ENCODE measurements around the gene DEUP1. TPM values are rescaled to one million over a fixed set of nuclear protein-coding genes. Genes with fewer than 3 reads are reported as not detected.

The DEUP1 gene
- total and polyA plus RNA-seq, 9 of the 15 experiments (the other 6 are each of a cell fraction or from before 2014, with no cell fraction given) = 1.4 to 10.9 (median 9.3) TPM

- Histone ChIP-seq H3K9me3 (replicated peaks; ENCODE audit: control insufficient read depth, insufficient read depth, low read depth, low read length) (no peaks in the 10 kb centered on the region), H3K27ac (ENCODE audit: extremely low read depth, low read depth, low read length) (no peak overlapping the region), H3K36me3 (ENCODE audit: control insufficient read depth, insufficient read depth, low read length) (no peaks in the 10 kb centered on the region), H3K4me1 (replicated peaks in 1 of 2; ENCODE audit: control insufficient read depth in 2 of 2, insufficient read depth in 2 of 2, low read length in 2 of 2) (no peaks in the 10 kb centered on the region), H4K20me1 (replicated peaks; ENCODE audit: control insufficient read depth, insufficient read depth, low read length) (no peaks in the 10 kb centered on the region), H2AFZ (ENCODE audit: low read depth, low read length) (no peak overlapping the region), H3K4me3 (no peak overlapping the region), H3K79me2 (ENCODE audit: control insufficient read depth, insufficient read depth, low read length) (no peaks in the 10 kb centered on the region), H3K9me1 (ENCODE audit: control insufficient read depth, insufficient read depth, low read length) (no peaks in the 10 kb centered on the region), H3K27me3 (ENCODE audit: control insufficient read depth in 2 of 2, insufficient read depth in 2 of 2, low read length in 2 of 2) (peaks cover 0 to 5% of the 10 kb centered on the region in 2 experiments; a peak in 1 of 5 replicates), H3K9ac (ENCODE audit: insufficient read depth in 1 of 2, low read depth in 2 of 2, low read length in 2 of 2) (no peak overlapping the region), H3K4me2 (ENCODE audit: insufficient read depth, low read length) (no peak overlapping the region)
- BruUV-seq (replicated peaks) = no TSS peak
- in situ Hi-C loops (cut with MboI) = no loop called here
- POLR2A ChIA-PET = interaction anchor here (1.2 kb wide), 1 partner anchor 17 kb away, joined by 3 read pairs; no protein-coding TSS in a partner anchor
- 3% methylated on average over 8 of the region's 9 CpGs for WGBS (ENCODE audit: insufficient coverage, low coverage, missing lambda C conversion rate)
- no peak for FAIRE-seq
- ATAC-seq = no peak
- DNase-seq (ENCODE audit: extremely low read depth in 1 of 4, low spot score in 3 of 4) = no peak
- CTCF ChIA-PET (ENCODE audit: low intra/inter-chr PET ratio) = no interaction called here
- intact Hi-C loops (cut with micrococcal nuclease) = loop anchor here (10.0 kb wide), 1 partner anchor 223 kb away; no protein-coding TSS in a partner anchor
- TF ChIP-seq PCBP2 (IDR thresholded peaks at IDR 0.05; ENCODE audit: low read depth, low read length, poor library complexity, severe bottlenecking) (no peak), CBFB (CRISPR knock-in tag; IDR thresholded peaks at IDR 0.05) (no peak), POLR2B (IDR thresholded peaks at IDR 0.05; ENCODE audit: low read depth, partially characterized antibody) (no peak), ZBTB17 (CRISPR knock-in tag; IDR thresholded peaks at IDR 0.05) (no peak), HDAC8 (tag; IDR thresholded peaks at IDR 0.05) (no peak), RBBP5 (IDR thresholded peaks at IDR 0.05; ENCODE audit: borderline replicate concordance, insufficient read depth, low read length, poor library complexity, severe bottlenecking) (no peak), JUN (IDR thresholded peaks at IDR 0.05; ENCODE audit: borderline replicate concordance, low read depth, low read length) (no peak), JUN (CRISPR knock-in tag; IDR thresholded peaks at IDR 0.05; ENCODE audit: borderline replicate concordance) (no peak), HMG20A (CRISPR knock-in tag; conservative IDR thresholded peaks at IDR 0.05) (no peak), POLR2H (tag; IDR thresholded peaks at IDR 0.05; ENCODE audit: low read depth) (no peak)
- TF ChIP-seq, protein P1, sequence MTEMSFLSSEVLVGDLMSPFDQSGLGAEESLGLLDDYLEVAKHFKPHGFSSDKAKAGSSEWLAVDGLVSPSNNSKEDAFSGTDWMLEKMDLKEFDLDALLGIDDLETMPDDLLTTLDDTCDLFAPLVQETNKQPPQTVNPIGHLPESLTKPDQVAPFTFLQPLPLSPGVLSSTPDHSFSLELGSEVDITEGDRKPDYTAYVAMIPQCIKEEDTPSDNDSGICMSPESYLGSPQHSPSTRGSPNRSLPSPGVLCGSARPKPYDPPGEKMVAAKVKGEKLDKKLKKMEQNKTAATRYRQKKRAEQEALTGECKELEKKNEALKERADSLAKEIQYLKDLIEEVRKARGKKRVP (CRISPR knock-in tag; IDR thresholded peaks at IDR 0.05) = no peak
- TF ChIP-seq, protein P2, sequence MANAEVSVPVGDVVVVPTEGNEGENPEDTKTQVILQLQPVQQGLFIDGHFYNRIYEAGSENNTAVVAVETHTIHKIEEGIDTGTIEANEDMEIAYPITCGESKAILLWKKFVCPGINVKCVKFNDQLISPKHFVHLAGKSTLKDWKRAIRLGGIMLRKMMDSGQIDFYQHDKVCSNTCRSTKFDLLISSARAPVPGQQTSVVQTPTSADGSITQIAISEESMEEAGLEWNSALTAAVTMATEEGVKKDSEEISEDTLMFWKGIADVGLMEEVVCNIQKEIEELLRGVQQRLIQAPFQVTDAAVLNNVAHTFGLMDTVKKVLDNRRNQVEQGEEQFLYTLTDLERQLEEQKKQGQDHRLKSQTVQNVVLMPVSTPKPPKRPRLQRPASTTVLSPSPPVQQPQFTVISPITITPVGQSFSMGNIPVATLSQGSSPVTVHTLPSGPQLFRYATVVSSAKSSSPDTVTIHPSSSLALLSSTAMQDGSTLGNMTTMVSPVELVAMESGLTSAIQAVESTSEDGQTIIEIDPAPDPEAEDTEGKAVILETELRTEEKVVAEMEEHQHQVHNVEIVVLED (CRISPR knock-in tag; IDR thresholded peaks at IDR 0.05) = no peak
Measured at GRCh38 chr11:93458286-93458685, 127.7 kb downstream of the DEUP1 start.
